NCI-H1694 treated with DMSO at 0.1 percent for 48 hours (cell line): Measurements from ENCODE around the gene ADAMTS7.
"Not testable (repeated sequence)": the region's sequence is repeated elsewhere in the genome, so short reads cannot be mapped to it uniquely, and the experiment has no call there.

Experiments
- DNase-seq: peaks from one replicate; lab custom pipeline; 2025; lab: John Stamatoyannopoulos, UW

ADAMTS7 gene

DNA sequence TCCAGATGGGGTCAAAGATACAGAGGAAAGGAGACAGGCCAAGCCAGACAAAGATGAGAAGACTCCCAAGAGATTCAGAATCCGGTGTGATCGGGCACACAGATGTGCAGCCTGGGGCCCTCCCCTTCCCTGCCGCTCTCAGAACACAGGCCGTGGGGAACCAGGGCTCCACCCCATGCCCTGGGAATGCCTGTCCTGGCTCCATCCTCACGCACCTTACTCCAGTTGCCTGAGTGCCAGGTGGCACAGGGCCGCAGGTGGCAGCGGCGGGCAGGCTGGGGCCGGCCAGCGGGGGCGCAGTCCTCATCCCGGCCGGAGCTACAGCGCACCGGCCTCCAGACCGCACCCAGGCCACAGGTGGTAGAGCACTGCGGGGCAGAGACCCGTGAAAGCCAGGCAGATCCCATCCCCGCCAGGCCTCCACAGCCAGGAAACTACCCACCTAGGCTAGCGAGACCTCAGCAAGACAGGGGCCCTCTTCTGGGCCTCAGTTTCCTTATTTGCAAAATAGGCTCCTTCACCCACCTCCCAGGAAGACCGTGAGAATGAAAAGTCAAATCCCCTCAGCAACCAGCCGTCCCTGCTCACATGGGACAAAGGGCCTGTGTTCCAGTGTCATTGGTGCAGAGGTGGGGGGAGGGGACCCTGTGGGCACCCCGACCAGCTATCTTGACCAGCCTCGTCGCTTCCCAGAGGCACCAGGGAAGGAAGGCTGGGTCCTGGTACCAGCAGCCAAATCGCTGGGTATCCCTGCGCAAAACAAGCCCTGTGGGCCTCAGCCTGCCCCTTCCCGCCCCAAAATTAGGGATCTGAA is 46.7 kb downstream of the ADAMTS7 start:
- not testable (repeated sequence) for DNase-seq

- no peak for DNase-seq
These were observed 47.4 kb downstream of the ADAMTS7 start for GRCh38 chr15:78763796-78764241.

- no peak for DNase-seq
These were observed 48.1 kb downstream of the ADAMTS7 start for GRCh38 chr15:78762985-78763795.

DNA sequence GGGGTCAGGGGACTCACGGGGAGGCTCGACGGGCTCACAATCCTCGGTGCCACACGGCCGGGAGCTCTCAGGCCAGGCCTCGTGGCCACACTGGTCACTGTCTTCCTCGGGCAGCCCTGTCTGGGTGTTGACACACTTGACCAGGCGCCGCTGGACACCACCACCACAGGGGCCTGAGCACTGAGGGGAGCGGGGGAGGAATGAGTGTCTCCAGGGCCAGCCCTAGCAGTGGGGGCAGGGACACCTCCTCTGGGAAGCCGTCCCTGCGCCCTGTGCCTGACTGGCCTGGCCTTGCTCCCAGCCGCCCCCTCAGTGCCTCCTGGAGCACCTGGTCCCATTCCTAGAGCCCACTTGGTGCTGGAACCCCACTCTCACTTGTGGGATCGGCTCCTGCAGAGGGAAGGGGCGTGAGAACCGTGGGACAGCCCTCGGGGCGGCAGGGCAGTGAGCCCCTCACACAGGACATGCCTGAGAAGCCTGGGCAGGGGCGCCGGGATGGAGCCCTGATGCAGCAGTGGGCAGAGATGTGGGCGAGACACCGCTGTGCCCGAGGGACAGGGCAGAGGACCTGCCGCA is 48.8 kb downstream of the ADAMTS7 start:
- not testable (repeated sequence) for DNase-seq

- DNase-seq, result no peak
These were observed 49.3 kb downstream of the ADAMTS7 start for GRCh38 chr15:78761891-78762385.

- not testable (repeated sequence) for DNase-seq
These were observed 49.8 kb downstream of the ADAMTS7 start for GRCh38 chr15:78761475-78761874.

DNA sequence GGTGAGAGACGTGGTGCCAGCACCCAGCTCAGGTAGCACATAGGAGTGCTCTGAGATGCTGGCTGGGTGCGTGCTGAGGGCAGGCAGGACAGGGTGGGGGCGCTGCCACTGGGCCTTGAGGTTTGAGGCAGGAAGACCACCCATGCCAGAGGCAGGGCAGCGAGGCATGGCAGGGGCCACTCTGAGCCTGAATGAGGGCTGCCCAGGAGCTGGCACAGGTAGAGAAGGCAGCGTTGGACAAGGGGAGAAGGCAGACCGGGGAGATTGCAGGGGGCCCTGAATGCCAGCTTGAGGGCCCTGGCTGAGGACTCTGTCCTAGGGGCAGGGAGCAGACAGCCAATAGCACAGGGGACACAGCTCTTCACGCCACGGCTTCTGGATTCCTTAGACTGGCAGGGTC is 50.2 kb downstream of the ADAMTS7 start:
- no peak for DNase-seq

GRCh38 chr15:78760091-78760882 is 51.0 kb downstream of the ADAMTS7 start:
- DNase-seq, result peak; percentile 47

- not testable (repeated sequence) for DNase-seq
These were observed 51.8 kb downstream of the ADAMTS7 start for GRCh38 chr15:78759361-78759998.

DNA sequence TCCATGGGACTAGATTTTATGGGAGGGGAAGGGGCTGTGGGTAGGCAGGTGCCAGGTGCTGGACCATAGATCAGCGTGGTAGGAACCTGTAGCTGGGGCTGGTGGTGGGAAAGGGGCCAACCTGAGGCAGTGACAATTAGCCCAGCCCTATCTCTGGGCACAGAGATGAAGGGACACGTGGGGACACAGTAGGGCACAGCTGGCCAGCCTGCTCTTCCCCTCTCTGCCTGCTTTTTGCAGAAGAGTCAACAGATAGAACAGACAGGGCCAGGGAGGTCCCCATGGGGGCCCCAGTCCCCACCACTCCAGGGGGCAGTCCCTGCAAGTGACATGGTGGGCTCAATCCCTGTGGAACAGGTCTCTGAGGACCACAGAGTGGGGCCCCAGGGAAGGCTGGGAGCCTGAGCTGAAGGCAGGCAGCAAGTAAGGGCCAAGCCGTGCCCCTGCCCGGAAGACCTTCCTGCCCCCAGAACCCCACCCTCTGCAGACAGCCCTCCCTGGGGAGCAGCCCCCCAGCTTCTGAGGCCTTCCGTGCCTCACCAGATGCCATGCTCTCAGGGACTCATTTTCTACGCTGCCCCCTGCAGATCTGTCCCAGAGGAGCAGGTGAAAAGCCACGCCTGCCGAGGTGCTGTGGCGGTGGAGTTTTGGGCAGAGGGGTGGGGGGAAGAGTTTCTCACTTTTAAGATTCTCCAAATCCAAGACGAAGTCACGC is 52.6 kb downstream of the ADAMTS7 start:
- not testable (repeated sequence) for DNase-seq

GRCh38 chr15:78758084-78758483 is 53.2 kb downstream of the ADAMTS7 start:
- DNase-seq, result not testable (repeated sequence)

GRCh38 chr15:78757636-78757905 is 53.7 kb downstream of the ADAMTS7 start:
- no peak for DNase-seq

- DNase-seq, result not testable (repeated sequence)
These were observed 54.3 kb downstream of the ADAMTS7 start for GRCh38 chr15:78756781-78757635.

- DNase-seq, result peak; percentile 23
These were observed 55.2 kb downstream of the ADAMTS7 start for GRCh38 chr15:78755900-78756591.

GRCh38 chr15:78754637-78755280 is 56.5 kb downstream of the ADAMTS7 start:
- not testable (repeated sequence) for DNase-seq

- not testable (repeated sequence) for DNase-seq
These were observed 57.3 kb downstream of the ADAMTS7 start for GRCh38 chr15:78753751-78754535.

- DNase-seq, result not testable (repeated sequence)
These were observed 58.0 kb downstream of the ADAMTS7 start for GRCh38 chr15:78753359-78753659.
